ENCODE results near the gene TCHHL1.

Gene TCHHL1

DNA sequence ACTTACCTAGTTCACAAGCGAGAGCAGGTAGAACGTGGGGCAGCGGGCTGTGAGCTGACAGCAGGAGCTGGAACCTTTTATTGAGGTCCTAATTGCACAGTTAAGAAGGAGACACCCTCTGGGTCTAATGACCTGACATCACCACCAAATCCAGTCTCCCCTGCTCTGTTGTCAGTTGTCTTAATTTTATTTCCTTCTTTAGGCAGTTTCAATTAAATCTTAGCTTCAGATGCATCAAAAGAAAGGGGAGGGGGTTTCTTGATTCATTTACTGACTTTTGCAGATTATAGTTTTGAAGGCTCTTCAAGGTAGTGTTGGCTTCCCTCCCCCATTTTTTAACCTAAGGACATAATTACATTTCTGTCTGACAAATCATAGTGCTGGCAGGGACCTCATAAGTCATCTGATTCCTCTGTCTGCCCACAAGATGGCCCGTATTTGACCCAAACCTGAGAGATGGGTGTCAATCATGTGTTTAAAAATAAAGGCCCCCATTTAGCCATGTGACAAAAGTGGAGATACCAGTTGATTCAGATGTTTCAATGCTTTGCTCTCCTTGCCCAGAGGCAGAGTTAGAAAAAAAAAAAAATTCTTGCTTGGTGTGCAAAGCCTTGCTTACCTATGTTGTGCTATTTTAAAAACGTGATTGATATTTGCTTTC lies at the start of gene TCHHL1:
TSS of gene TCHHL1 (minus strand) at position 51 of the 661 bp plus-strand sequence. CDS start 921 bp downstream, outside the sequence.
- DNase-seq (ENCODE audit: low spot score) = no peak

DNA sequence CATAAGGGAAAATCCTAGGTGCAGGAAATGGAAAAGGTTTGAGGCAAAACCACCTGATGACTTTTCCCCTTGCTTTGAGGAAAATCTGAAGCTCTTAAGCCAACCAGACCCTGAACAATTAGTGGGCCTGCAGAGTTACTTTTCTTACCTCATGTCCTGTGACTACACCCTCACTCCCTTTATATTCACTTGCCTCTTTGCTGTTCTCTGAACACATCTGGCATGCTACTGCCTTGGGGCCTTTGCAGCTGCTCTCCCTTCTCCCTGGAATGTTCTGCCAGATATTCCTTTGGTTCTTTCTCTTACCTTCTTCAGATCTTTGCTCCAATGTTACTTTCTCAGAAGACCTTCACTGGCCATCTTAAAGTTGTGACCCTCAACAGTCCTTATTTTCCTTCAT lies 48.4 kb upstream of the TCHHL1 start:
- DNase-seq (ENCODE audit: low spot score) = no peak

DNA sequence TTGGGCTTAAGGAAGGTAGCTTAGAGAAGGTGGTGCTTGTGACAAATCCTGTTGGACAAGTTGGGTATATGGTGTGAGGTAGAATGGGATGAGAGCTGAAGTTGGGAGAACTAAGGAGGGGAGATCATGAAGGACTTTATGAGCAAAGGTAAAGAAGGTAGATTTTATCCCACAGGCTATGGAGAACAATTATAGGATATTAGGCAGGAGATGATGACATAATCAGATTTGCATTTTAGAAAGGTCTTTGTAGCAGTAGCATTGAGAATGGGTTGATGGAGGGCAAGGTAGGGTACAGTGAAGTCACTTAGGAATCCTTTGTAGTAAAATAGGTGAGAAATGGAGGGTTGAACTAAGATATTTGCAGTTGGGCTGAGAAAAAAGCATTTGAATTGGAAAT lies 41.3 kb upstream of the TCHHL1 start:
- DNase-seq (ENCODE audit: low spot score) = no peak

DNA sequence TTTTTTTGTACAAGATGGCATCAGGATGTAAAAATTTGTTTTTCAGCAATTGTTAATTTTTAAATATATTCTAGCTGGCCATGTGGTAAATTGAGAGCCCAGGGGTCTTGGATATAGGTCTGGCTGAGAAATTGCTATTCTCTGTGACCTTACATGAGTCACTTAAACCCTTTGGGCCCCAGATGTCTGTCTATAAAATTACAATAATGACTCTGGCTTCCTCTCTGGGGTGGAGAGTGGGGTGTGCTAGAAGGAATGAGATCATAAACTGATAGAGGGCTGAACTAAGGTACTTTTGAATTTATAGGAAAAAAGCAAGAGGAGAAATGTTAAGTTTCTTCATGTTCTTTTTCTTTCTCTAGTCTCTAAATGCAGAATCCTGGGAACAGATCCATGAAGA lies 38.8 kb upstream of the TCHHL1 start:
- DNase-seq (ENCODE audit: low spot score) = no peak

DNA sequence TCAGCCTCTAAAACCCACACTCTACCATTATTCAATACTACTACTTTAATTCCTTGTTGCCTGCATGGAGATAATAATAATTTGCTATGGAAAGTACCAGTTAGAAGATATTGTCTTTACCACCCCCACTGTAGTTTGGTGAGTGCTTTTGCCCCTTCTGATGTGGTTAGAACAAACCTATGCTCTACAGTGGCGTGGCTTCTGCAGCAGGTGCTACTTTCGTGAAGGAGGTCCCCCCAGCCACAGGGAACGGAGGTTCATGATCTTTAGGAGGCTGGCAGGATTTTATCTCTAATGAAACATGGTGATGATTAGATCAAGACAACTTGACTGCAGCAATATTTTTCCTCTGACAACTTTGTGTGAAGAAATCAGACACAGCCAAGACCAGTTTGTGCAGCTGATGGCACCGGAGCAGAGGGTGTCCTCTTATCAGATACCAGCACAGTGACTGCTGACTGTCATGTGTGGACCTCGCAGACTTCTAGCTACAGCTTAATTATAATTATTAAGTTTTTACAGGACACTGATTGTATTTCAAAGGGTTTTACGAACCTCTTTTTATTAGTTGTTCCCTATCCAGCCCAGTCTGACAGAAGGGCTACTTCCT lies 37.1 kb upstream of the TCHHL1 start:
- no peak for DNase-seq (ENCODE audit: low spot score)

DNA sequence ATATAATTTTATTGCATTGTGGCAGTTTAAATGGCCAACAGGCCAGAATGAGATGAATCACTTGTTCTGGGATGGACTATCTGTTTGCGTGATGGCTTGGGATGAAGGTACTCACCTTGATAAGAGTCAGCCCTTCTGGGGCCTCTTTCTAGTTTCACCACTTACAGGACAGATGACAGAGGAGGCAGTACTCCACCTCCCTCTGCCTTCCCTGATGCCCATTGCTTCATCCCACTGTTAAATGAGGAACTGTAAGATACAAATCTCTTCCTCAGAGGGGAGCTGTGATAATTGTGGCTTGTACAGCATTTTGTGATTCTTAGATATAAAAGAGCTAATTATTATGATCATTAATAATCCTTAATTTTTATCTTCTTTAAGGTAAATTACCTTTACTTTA lies 30.1 kb upstream of the TCHHL1 start:
- no peak for DNase-seq (ENCODE audit: low spot score)

DNA sequence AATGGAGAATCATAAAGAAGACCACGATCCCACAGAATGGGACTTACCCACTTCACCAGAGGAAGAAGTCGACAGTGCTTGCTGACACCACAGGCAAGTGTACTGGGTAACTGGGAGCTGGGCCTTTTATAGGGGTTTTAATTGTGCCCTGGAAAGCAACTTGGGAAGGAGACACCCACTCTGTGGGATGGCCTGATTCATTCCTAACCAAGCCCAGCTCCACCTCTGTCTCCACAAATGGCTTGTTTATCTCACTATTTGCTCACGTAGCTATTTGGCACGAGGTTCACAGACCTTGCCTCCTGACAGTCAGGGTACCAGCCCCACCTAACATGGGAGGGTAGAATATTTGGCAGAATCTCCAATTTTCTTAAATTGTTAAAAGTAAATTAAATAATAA lies 26.5 kb upstream of the TCHHL1 start, which contains the start of gene TCHH:
TSS of gene TCHH (minus strand) at position 101 of the 400 bp plus-strand sequence. CDS start 1,364 bp downstream, outside the sequence.
- no peak for DNase-seq (ENCODE audit: low spot score)

DNA sequence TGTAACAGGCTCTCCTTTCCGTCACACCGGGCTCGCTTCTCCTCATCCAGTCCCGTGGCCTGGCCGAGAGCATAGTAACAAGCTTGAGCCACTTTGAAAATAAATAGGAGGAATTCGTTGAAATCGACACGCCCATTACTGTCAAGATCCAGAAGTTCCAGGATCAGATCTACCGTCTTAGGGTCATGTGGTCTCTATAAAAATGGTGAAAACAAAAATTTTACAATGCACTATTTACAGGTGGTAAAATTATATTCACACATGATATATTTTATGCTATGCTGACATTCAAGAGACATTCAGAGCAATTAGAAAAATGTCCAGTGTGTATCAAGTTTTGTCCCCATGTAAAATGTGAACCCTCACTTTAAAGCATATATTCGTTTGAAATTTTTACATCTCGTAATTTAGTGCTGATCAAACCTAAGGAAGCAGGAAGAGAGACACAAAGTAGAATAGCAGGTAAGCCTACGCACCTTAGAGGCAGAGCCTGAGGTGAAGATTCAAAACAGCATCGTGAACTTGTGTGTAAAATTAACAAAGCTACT lies 24.1 kb upstream of the TCHHL1 start:
- no peak for DNase-seq (ENCODE audit: low spot score)

DNA sequence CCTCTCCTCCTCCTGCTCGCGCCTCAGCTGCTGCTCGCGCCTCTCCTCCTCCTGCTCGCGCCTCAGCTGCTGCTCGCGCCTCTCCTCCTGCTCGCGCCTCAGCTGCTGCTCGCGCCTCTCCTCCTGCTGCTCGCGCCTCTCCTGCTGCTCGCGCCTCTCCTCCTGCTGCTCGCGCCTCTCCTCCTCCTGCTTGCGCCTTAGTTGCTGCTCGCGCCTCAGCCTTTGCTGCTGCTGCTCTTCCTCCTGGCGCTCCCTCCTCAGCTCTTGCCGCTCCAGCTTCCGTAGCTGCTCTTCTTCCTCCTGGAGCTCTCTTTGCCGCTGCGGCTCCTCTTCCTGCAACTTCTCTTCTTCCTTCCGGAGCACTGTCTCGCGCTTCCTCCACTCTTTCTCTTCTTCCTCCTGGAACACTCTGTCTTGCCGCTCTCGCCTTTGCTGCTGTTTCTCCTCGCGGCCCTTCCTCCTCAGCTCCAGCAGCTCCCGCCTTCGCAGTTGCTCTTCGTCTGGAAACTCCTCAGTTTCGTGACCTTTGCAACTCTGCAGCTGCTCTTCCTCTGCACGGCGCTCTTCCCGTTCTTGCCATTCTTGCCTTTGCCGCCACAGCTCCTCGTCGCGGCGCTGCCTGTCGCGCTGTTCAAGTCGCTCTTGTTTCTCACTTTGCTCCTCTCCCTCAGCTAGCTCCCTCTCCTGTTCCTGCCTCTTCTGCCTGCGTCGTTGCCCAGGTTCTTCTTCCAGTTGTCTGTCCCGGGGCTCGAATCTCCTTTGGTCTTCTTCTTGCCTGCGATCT lies 23.4 kb upstream of the TCHHL1 start:
- DNase-seq (ENCODE audit: low spot score) = no peak

DNA sequence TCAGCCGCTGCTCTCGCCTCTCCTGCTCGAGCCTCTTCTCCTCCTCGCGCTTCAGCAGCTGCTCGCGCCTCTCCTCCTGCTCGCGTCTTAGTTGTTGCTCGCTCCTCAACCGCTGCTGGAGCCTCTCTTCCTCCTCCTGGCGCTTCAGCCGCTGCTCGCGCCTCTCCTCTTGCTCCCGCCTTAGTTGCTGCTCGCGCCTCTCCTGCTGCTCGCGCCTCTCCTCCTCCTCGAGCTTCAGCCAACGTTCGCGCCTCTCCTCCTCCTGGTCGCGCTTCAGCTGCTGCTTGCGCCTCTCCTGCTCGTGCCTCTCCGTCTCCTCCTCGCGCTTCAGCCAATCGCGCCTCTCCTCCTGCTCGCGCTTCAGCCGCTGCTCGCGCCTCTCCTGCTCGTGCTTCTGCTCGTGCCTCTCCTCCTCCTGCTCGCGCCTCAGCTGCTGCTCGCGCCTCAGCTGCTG lies 22.7 kb upstream of the TCHHL1 start:
- no peak for DNase-seq (ENCODE audit: low spot score)

DNA sequence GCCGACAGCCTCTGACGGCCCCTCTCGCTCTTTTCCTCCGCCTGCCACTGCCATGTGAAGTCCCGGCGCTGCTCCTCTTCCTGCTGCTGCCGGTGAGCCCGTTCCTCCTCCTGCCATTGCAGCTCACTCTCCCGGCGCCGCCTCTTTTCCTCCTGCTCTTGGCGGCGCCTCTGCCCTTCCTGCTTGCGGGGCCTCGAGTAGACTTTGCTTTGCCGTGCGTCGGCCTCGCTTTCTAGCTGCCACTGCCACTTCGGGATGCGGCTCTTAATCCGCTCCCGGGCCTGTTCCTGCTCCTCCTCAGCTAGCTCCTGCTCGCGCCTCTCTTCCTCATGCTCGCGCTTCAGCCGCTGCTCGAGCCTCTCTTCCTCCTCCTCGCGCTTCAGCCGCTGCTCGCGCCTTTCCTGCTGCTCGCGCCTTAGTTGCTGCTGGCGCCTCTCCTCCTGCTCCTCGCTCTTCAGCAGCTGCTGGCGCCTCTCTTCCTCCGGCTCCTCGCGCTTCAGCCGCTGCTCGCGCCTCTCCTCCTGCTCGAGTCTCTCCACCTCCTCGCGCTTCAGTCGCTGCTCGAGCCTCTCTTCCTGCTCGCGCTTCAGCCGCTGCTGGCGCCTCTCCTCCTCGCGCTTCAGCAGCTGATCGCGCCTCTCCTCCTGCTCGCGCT lies 22.1 kb upstream of the TCHHL1 start:
- no peak for DNase-seq (ENCODE audit: low spot score)

DNA sequence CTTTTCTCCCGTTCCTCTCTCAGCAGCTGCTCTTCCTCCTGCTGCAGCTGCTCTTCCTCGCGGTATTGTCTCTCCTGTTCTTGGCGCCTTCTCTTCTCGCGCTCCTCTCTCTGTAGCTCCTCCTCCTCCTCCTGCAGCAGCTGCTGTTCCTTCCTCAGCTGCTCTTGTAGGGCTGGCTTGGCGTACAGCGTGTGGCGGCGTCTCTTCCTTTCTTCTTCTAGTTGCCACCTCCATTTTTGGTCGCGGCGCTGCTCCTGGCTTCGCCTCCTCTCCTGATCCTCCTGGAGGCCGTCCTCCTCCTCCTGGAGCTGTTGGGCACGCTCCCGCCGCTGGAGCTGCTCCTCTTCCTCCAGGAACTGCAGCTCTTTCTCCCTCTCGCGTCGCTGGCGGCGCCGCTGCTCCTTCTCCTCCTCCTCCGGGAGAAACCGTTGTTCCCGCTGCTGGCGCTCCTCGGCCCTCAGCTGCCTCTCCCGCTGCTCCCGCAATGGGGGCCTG lies 21.5 kb upstream of the TCHHL1 start:
- DNase-seq (ENCODE audit: low spot score) = no peak

DNA sequence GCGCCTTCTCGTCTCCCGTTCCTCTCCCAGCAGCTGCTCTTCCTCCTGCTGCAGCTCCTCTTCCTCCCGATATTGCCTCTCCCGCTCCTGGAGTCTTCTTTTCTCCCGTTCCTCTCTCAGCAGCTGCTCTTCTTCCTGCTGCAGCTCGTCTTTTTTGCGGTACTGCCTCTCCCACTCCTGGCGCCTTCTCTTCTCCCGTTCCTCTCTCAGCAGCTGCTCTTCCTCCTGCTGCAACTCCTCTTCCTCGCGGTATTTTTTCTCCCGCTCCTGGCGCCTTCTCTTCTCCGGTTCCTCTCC lies 21.1 kb upstream of the TCHHL1 start:
- DNase-seq (ENCODE audit: low spot score) = no peak

DNA sequence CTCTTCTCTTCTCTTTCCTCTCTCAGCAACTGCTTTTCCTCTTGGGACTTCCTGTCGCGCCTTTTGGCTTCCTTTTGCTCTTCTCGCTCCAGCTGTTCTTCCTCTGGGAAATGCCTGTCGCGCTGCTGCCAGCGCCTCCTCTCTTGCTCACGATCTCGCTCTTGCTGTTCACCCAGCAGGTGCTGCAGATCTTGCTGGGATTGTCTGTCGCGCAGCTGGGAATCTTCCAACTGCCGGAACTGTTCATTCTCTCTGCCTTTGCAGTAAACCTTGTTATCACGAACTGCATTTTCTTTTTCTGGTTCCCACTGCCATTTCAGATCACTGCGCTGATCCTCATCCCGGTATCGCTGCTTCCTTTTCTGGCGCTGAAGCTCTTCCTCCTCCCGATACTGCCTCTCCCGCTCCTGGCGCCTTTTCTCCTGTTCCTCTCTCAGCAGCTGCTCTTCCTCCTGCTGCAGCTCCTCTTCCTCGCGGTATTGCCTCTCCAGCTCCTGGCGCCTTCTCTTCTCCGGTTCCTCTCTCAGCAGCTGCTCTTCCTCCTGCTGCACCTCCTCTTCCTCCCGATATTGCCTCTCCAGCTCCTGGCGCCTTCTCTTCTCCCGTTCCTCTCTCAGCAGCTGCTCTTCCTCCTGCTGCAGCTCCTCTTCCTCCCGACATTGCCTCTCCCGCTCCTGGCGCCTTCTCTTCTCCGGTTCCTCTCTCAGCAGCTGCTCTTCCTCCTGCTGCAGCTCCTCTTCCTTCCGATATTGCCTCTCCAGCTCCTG lies 20.6 kb upstream of the TCHHL1 start:
- no peak for DNase-seq (ENCODE audit: low spot score)

DNA sequence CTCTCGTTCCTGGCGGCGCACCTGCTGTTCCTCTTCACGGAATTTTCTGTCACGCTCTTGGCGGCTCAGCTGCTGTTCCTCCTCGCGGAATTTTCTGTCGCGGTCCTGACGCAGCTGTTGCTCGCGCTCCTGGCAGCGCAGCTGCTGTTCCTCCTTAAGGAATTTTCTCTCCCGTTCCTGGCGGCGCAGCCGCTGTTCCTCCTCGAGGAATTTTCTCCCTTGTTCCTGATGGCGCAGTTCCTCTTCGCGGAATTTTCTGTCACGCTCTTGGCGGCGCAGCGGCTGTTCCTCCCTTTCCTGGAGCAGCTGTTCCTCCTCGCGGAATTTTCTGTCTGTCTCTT lies 20.0 kb upstream of the TCHHL1 start:
- no peak for DNase-seq (ENCODE audit: low spot score)

DNA sequence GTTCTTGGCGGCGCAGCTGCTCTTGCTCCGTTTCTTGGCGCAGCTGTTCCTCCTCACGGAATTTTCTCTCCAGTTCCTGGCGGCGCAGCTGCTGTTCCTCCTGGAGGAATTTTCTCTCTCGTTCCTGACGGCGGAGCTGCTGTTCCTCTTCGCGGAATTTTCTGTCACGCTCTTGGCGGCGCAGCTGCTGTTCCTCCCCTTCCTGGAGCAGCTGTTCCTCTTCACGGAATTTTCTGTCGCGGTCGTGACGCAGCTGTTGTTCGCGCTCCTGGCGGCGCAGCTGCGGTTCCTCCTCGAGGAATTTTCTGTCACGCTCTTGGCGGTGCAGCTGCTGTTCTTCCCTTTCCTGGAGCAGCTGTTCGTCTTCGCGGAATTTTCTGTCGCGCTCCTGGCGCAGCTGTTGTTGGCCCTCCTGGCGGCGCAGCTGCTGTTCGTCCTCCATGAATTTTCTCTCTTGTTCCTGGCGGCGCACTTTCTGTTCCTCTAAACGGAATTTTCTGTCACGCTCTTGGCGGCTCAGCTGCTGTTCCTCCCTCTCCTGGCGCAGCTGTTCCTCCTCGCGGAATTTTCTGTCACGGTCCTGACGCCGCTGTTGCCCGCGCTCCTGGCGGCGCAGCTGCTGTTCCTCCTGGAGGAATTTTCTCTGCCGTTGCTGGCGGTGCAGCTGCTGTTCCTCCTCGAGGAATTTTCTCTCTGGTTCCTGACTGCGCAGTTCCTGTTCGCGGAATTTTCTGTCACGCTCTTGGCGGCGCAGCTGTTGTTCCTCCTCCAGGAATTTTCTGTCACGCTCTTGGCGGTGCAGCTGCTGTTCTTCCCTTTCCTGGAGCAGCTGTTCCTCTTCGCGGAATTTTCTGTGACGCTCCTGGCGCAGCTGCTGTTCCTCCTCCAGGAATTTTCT lies 19.4 kb upstream of the TCHHL1 start:
- no peak for DNase-seq (ENCODE audit: low spot score)

DNA sequence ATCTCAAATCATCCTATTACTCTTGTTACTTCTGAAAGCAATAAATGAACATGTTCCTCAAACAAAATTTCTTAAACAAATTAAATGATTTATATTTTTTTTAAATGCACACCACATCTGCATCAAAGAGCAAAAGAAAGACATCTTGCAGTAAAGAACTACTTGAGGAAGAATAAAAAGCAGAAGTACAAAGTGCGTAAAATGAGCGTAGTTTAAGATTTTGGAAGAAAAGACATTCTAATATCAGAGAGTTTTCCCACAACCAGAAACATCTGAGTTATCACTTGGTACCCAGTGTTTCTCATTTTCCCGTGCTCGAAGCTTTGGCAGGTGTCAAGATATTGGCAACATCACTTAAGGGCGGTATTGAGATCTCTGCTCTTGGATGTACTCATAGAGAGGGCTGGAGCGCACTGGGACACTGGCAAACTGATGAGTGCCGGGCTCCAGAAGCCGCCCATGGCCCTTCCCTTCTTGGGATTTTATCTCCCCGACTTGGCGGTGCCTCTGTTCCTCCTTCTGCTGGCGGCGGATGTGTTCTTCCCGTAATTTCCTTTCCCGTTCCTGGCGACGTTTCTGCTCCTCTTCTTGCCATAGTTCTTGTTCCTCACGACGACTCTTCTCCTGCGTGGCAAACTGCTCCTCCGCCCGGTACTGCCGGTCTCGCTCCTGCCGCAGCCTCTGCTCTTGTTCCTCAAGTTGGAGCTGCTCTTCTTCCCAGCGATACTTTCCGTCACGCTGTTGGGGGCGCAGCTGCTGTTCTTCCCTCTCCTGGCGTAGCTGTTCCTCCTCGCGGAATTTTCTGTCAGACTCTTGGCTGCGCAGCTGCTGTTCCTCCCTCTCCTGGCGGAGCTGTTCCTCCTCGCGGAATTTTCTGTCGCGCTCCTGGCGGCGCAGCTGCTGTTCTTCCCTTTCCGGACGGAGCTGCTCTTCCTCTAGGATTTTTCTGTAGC lies 18.4 kb upstream of the TCHHL1 start:
- no peak for DNase-seq (ENCODE audit: low spot score)

DNA sequence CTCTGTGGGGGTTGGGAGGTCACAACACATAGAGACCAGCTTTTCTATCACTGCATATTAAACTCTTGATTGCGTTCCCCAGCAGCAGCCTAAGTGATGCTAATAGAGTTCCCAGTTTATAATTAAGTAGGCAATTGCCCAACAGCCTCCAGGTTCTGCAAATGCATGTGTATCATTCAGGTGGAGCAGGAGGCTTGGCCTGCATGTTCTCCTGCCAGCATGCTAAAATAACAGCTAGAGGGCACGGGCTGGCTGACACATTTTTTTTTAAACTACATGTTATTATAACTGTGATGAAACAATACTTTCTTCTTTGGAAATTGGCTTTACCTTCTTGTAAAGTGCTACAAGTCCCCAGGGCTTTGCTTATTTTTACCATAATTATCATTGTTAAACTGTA lies 16.0 kb upstream of the TCHHL1 start:
- no peak for DNase-seq (ENCODE audit: low spot score)

DNA sequence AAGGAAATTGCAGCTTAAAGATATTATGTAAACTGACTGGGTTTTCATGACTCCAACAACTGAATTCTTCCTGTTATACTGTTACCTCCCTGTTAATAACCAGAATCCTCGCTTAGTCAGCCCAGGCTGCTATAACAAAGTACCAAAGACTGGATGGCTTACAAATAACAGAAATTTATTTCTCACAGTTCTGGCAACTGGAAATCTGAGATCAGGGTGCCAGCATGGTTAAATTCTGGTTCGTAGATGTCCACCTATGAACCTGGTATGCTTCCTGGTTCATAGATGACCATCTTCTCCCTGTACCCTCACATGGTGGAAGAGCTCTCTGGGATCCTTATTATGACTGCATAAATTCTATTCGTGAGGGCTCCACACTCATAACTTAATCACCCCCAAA lies 8.1 kb upstream of the TCHHL1 start:
- no peak for DNase-seq (ENCODE audit: low spot score)

Data from globus pallidus (tissue), 1 donor.